NCI-H82 (cell line): Measurements from ENCODE around the gene UBTD2.

Experiments used
- DNase-seq: peaks from one replicate; lab custom pipeline; 2025; lab: John Stamatoyannopoulos, UW

The UBTD2 gene

DNA sequence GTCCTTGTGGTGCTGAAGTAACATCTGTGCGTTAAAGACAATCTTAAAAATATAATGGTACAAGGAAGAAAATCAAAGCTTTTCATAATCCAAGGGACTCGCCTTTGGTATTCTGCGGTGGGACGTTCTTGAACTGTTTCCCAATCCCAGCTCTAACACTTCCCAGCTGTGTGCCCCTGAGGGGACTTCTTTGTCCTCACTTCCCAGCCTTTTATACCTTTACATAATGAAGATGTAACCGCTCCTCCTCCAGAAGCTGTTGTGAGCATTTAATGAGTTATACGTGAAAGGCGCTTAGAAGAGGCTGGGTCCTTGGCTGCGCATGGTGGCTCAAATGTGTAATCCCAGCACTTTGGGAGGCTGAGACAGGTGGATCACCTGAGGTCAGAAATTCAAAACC is 112.4 kb downstream of the UBTD2 start:
- no peak for DNase-seq

DNA sequence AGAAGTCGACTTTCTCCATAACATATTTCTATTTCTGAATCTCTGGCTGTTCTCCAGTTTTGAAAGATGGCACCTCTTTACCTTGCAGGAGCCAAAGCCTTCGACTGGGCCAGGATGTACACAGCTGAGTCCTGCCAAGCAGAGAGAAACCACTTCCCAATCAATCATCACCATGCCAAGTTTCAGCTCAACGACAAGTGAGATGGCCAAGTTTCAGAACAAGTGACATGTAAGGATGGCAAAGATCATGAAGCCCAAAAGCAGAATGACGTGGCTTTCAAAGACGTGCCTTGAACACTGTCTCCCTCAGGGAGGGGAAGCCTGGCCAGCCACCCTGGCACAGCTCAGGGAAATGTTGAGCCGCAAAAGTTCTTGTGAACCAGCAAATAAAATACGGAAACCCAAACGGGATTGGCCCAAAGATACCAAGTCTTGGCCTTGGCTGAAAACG is 113.3 kb downstream of the UBTD2 start:
- no peak for DNase-seq

GRCh38 chr5:172169216-172169615 is 114.3 kb downstream of the UBTD2 start:
- no peak for DNase-seq

GRCh38 chr5:172168311-172168710 is 115.3 kb downstream of the UBTD2 start:
- no peak for DNase-seq

DNA sequence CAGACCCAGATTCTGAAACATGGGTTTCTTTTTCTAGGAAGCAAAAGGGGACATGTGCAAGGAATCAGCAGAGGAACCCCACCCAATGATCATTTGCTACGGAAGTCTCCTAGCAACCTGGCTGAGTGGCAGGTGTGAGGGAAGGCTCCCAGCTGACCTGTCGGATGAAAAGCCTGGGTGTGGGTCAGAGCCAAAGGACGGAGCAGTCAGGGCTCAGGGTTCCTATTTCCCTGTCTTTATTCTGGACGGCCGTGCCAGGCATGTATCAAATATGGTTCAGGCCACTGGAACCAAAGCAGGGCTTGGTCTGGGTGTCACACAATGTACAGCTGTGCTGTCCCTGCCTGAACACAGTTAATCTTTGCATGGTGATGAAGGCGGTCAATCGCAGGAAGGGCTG is 115.7 kb downstream of the UBTD2 start:
- no peak for DNase-seq

DNA sequence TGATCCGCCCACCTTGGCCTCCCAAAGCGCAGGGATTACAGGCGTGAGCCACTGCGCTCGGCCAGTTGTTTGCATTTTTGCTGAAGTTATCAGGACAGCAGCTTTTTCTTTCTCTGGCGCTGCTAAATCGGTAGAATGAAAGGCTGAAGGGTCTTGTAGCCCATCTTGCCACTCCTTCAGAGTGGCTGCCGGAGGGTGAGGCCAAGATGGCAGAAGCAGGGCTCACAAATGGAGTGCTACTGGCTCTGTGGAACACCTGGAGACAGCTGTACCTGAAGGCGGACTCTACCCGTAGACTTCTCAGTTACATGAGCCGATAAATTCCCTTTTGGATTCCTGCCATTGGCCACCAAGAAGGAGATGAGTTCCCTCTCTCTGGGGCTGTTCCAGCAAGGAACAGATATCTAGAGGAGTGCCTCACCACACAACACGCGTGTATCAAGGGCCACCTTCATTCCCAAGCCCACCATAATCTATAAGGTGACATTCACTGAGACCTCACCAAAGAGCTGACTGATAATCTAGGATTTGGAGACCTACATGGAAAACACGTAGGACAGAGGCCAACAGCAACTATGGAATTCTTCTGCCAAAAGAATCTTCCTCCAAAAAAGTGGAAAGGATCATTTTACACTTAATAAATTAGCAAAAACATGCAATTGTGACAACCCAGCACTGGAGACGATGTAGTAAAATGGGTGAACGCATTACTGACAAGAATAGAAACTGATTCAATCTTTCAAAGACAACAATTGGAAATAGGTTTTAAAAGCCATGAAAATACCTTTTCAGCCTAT is 117.3 kb downstream of the UBTD2 start:
- DNase-seq: no peak

GRCh38 chr5:172165465-172165864 is 118.1 kb downstream of the UBTD2 start:
- DNase-seq: no peak

GRCh38 chr5:172164769-172165212 is 118.8 kb downstream of the UBTD2 start:
- DNase-seq: no peak

- no peak for DNase-seq
Measured at GRCh38 chr5:172163346-172163745, 120.2 kb downstream of the UBTD2 start.

- DNase-seq: no peak
Measured at GRCh38 chr5:172162987-172163343, 120.6 kb downstream of the UBTD2 start.

GRCh38 chr5:172162323-172162986 is 121.1 kb downstream of the UBTD2 start:
- DNase-seq: no peak

DNA sequence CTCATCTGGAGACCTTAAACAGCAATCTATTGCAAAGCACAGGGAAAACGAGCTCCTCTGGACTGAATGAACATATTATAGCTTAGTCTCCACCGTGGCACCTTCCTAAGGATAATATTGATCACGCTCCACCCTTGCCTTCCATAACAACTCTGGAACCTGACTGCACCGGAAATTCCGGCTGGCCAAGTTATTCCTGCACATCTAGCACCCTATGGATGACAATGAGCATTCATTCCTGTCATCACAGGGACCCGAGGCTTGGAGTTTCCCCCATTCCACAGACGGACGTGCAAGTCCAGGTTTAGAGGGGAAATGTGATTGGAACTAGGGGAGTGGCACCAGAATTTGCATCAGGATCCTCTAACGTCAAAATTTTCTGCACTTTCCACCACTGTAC is 123.1 kb downstream of the UBTD2 start:
- no peak for DNase-seq
